ENCODE results near the gene ATP6V0E2.

DNA sequence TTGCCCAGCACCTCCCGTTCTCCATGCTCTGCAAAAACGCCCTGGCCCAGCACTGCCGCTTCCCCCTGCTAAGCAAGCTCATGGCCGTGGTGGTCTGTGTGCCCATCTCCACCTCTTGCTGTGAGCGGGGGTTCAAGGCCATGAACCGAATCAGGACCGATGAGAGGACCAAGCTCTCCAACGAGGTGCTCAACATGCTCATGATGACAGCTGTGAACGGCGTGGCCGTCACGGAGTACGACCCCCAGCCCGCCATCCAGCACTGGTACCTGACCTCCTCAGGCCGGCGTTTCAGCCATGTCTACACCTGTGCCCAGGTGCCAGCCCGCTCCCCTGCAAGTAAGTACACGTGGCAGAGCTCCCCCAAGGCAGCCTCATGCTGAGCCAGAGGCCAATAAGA is 11.6 kb upstream of the ATP6V0E2 start:
- TF ChIP-seq CTCF (IDR thresholded peaks at IDR 0.05; ENCODE audit: low read length) (no peak), EZH2phosphoT487 (IDR thresholded peaks at IDR 0.05; ENCODE audit: low read length) (no peak)

All from MM.1S (cell line).